ENCODE measurements around the gene PERM1.

The PERM1 gene

DNA sequence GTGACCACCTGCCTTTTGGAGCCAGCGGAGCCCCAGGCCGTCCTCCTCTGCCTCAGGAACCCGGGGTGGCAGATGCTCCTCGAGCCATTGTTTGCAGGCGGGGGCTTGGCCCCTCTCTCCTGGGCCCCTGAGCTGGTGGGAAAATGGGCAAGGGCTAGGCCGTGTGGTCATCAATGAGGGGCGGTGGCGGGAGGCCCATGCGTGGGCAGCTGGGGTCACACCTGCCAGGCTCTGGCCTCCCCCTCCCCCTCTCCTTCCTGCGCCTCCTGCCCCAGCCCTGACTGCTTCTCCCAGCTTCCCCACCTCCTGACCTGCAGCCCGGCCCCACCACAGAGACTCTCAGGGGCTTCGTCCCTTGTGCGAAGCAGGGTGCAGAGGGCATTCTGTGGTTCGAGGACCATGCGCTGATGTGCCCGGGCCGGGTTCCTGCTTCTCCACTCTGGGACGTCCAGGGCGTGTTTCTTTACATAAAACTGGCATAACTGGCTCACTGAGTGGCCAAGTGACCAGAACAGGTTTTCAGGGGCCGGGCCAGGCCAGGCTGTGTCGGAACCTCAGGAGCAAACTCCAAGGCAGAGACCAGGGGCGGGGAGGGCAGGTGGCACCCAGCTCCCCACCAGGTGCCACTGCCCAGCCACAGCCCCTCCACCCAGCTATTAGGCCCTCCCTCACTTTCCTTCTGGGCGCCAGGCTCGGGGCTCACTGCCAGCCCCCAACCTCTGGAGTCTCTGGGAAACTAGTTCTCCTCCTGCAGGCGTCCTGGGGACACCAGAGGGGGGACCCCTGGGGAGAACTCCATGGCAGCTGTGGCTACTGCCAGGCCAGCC, 48.9 kb downstream of the PERM1 start:
- no peak for DNase-seq

DNA sequence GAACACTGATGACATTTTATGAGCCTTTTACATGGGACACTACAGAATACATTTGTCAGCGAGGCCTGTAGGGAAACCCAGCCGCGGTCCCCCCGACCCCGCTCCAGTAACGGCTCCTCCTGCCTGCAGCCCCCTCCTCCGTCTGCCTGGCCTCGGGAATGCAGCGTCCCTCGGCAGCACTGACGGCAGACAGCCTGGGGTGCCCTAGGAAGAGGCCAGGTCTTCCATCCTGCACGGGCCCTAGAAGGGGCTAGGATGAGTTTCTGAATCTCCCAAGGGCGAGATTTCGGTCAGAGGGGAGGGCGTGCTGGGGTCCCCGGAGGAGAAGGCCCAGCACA, 49.8 kb downstream of the PERM1 start:
- DNase-seq, result no peak

DNA sequence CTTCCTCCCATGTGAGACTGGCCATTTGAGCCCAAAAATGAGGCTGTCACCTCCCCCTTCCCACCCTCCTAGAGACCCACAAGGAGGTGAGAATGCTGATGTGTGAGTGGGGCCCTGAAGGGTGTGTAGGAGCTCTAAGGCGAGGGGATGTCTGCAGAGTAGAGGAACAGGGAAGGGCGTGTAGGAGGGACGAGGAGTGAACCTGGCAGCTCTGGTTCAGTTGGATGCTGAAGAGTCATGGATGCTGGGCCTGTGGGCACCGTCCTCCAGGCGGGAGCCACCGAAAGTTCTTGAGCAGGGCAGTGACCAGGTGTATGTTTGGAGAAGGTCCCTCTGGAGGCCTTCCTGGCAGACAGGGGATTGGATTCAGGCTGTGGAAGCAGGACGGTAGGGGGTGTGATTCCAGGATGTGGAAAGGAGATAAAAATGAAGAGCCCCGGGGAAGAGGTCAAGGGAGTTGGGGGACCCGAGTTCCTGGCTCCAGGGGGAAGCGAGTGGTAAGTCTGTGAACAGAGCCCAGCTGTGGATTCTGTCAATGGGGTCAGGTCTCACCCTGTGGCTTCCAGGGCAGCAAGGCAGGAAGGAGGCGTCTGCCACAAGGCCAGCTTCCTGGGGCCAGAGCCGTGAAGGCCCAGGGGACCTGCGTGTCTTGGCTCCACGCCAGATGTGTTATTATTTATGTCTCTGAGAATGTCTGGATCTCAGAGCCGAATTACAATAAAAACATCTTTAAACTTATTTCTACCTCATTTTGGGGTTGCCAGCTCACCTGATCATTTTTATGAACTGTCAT, 50.3 kb downstream of the PERM1 start:
- DNase-seq, result no peak

DNA sequence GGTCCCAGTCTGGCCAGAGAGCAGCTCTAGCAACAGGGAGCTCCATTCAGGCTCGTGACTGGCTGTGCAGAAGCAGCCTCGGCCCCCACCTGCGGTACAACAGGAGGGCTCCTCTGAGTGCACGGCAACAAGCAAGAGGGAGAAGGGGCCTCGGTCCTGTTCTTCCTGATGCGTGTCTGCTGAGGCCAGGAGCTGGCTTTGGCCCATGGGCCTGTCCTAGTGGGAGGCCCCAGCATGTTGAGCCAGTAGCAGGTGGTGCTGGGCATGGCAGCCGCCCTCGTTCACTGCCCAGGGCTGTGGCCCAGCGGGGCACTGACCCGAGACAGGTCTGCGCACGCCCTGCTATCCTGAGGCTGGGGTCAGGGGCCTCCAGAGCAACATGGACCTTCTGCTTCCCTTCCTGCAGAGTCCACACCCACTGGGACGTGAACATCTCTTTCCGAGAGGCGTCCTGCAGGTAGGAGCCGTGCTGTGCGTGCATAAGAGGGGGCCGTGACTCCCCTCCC, 51.2 kb downstream of the PERM1 start:
- no peak for DNase-seq

DNA sequence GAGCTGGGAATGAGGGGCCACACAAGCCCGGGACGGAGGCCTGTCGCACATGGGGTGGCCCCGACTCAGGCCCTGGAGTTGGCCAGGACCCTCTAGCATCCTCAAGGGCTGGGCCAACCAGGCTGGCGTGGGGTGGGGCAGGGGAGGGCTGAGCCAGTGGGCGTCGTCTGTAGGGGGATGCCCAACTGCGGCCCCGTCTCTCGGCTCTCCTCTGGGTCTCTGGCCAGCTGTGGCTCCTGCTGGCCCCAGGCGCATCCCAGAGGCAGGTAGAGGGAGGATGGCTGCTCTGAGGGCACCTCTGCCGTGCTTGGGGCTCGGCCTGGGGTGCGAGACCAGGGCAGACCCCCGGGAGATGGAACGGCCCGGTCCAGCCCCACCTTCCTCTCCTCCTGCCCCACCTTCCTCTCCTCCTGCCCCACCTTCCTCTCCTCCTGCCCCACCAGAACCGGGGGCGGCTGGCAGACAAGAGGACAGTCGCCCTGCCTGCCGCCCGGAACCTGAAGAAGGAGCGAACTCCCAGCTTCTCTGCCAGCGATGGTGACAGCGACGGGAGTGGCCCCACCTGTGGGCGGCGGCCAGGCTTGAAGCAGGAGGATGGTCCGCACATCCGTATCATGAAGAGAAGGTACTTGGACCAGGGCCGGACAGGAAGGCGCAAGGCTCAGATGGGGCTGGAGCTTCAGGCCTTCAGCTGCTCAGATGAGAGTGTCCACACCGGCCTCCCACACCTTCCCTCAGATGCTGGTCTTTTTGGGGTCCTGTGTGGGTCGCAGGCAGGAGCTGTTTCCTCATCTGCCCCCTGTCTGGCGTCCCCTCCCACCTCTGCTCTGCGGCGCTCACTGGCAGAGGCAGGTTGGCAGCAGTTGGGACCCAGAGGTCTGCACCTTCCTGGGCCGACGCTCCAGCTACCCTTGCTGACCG, 51.9 kb downstream of the PERM1 start:
- DNase-seq, result no peak

DNA sequence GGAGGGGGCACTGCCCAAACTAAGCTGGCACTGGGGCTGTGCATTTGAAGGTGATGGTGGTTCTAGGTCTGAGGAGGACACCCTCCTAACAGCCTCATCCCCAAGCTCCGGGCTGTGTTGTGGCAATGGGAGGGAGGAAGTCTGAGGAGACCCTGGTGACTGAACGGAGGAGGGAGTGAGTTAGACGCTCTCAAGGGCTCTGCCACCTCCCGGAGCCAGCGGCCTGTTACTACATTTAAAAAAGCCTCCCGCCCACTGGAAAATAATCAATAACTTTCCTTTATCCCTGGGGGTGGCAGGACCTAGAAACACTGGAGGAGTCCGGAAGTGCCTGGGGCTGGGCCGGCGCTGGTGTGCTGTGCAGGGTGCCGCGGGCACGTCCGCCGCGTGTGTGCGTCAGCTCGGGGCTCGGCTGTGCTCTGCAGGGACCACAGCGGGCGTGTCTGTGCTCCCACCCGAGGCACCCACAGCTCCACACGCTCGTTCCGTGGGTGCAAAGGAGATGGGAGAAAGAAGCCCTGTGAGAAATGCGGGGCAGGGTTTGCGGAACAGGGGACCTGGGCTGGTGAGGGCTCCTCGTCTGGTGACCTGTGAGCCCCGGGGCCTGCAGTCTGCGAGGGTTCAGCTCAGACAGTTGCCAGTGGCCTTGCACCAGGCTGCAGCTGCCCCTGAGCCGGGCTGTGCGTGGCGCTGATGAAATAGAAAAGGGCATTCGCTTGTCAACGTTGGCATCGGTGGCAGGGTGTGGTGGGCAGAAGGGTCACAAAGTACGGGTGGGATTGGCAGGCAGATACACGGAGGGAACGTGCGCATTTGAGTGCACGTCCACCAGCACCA, 52.9 kb downstream of the PERM1 start:
- DNase-seq, result no peak

DNA sequence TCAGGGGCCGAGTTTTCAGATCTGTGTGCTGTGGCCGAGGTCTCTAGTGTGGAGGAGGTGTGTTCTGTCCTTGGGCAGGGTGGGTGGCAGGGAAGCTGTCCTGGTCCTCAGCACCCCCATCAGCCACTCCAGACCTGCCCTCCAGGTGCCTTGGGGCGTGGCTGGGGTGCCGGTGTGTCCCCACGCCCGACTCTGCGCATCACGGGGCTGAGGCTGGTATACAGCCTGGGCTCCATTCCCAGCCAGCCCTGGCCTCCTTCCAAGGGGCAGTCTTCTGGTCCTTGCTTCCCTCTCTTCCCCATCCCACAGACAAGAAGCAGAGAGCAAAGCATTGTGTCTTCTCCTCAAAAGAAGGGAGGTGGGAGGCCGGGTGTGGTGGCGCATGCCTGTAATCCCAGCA, 54.1 kb downstream of the PERM1 start:
- no peak for DNase-seq

DNA sequence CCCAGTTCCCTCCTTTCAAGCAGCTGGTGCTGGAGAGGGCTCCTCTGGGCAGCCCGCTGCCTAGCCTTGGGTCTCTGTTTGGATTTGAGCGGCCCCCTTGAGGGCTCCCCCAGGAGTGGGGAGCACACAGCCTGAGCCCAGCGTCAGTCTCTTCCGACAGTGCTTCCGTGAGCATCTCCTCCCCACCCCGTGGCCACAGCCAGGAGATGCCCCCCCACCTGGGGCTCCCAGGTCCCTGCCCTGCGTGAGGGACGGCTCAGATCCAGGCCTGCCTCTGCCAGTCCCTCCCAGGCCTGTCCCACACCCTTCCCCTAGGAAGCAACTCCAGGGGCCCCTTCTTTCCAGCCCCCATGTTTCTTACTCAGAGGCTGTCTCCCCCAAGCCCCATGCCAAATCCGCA, 54.7 kb downstream of the PERM1 start:
- DNase-seq, result no peak

DNA sequence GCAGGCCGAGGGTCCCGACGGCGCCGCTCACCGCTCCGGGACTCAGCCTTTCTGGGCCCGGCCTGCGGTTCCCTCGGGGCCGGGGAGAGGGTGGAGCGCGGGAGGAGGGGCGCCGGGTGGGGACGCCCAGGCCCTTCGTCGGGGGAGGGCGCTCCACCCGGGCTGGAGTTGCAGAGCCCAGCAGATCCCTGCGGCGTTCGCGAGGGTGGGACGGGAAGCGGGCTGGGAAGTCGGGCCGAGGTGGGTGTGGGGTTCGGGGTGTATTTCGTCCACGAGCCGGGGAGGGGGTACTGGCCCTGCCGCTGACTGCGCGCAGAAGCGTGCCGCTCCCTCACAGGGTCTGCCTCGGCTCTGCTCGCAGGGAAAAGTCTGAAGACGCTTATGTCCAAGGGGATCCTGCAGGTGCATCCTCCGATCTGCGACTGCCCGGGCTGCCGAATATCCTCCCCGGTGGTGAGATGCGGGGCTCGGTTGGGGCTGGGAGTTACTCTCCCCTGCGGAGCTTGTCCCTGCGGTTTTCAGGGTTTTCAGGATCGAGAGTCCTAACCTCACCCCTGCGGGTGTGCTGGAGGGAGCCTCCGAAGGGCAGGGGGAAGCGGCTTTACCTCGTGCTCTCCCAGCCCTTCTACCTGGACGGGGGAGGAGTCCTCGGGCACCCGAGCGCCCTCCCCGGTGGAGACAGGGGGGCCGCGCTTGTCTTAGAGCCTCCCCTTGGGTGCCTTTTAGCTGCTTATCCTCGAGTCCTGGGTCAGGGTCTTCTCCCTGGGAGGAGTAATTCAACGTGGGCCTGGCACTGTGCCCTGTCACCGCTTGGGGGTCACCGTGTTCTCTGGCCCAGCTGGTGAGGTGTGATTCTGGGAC, 56.1 kb downstream of the PERM1 start:
- DNase-seq, result no peak
